ENCODE data around the gene HSPB7.

Gene HSPB7

DNA sequence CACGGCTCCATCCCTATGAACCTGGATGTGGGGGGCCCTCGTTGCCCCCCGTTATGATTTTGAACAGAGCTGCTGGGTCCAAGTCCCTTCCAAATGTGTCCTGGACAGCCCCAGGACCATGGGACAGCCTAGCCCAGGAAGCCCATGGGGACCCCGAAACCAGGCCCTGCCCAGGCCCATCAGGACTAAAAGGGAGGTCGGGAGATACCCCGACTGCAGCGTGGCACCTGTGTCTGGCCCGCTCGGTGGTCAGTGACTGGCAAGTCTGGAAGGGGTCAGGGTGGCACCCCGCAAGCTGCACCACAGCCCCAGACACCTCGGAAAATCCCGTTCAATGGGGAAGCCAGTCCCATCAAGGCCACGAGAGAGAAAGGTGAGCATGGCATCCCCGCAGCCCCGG is 24.2 kb downstream of the HSPB7 start:
- ChIA-PET POLR2A (no interaction called here), CTCF (interaction anchor here (0.7 to 2.5 kb wide), 4 partner anchors 17 to 202 kb away, joined by 3 to 10 read pairs (median 6); partner anchors contain the start of gene ZBTB17)
- no peak overlapping the region for H3K4me3 ChIP-seq (ENCODE audit: low read depth, low read length)
- TF ChIP-seq ZNF266 (tag by site-specific recombination; IDR thresholded peaks at IDR 0.05; ENCODE audit: low read depth) (no peak), IKZF3 (tag by site-specific recombination; IDR thresholded peaks at IDR 0.05) (no peak), ZNF610 (tag by site-specific recombination; IDR thresholded peaks at IDR 0.05; ENCODE audit: borderline replicate concordance) (no peak), ZXDB (tag by site-specific recombination; IDR thresholded peaks at IDR 0.05) (no peak), KLF9 (tag by site-specific recombination; IDR thresholded peaks at IDR 0.05; ENCODE audit: low read depth) (no peak), ZNF626 (tag by site-specific recombination; IDR thresholded peaks at IDR 0.05) (no peak), ZNF777 (tag by site-specific recombination; IDR thresholded peaks at IDR 0.05; ENCODE audit: borderline replicate concordance) (no peak)
- TF ChIP-seq, protein P1, sequence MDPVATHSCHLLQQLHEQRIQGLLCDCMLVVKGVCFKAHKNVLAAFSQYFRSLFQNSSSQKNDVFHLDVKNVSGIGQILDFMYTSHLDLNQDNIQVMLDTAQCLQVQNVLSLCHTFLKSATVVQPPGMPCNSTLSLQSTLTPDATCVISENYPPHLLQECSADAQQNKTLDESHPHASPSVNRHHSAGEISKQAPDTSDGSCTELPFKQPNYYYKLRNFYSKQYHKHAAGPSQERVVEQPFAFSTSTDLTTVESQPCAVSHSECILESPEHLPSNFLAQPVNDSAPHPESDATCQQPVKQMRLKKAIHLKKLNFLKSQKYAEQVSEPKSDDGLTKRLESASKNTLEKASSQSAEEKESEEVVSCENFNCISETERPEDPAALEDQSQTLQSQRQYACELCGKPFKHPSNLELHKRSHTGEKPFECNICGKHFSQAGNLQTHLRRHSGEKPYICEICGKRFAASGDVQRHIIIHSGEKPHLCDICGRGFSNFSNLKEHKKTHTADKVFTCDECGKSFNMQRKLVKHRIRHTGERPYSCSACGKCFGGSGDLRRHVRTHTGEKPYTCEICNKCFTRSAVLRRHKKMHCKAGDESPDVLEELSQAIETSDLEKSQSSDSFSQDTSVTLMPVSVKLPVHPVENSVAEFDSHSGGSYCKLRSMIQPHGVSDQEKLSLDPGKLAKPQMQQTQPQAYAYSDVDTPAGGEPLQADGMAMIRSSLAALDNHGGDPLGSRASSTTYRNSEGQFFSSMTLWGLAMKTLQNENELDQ (tag by site-specific recombination; IDR thresholded peaks at IDR 0.05; ENCODE audit: low read depth): no peak
- TF ChIP-seq, protein P2, sequence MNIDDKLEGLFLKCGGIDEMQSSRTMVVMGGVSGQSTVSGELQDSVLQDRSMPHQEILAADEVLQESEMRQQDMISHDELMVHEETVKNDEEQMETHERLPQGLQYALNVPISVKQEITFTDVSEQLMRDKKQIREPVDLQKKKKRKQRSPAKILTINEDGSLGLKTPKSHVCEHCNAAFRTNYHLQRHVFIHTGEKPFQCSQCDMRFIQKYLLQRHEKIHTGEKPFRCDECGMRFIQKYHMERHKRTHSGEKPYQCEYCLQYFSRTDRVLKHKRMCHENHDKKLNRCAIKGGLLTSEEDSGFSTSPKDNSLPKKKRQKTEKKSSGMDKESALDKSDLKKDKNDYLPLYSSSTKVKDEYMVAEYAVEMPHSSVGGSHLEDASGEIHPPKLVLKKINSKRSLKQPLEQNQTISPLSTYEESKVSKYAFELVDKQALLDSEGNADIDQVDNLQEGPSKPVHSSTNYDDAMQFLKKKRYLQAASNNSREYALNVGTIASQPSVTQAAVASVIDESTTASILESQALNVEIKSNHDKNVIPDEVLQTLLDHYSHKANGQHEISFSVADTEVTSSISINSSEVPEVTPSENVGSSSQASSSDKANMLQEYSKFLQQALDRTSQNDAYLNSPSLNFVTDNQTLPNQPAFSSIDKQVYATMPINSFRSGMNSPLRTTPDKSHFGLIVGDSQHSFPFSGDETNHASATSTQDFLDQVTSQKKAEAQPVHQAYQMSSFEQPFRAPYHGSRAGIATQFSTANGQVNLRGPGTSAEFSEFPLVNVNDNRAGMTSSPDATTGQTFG (tag by site-specific recombination; IDR thresholded peaks at IDR 0.05; ENCODE audit: borderline replicate concordance): no peak
- TF ChIP-seq, protein P3, sequence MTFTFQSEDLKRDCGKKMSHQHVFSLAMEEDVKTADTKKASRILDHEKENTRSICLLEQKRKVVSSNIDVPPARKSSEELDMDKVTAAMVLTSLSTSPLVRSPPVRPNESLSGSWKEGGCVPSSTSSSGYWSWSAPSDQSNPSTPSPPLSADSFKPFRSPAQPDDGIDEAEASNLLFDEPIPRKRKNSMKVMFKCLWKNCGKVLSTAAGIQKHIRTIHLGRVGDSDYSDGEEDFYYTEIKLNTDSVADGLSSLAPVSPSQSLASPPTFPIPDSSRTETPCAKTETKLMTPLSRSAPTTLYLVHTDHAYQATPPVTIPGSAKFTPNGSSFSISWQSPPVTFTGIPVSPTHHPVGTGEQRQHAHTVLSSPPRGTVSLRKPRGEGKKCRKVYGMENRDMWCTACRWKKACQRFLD (tag by site-specific recombination; IDR thresholded peaks at IDR 0.05): no peak
- TF ChIP-seq, protein P4, sequence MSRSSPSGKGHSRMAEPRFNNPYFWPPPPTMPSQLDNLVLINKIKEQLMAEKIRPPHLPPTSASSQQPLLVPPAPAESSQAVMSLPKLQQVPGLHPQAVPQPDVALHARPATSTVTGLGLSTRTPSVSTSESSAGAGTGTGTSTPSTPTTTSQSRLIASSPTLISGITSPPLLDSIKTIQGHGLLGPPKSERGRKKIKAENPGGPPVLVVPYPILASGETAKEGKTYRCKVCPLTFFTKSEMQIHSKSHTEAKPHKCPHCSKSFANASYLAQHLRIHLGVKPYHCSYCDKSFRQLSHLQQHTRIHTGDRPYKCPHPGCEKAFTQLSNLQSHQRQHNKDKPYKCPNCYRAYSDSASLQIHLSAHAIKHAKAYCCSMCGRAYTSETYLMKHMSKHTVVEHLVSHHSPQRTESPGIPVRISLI (tag by site-specific recombination; IDR thresholded peaks at IDR 0.05): no peak
- no peaks in the 10 kb centered on the region for H3K36me3 ChIP-seq (ENCODE audit: control insufficient read depth in 2 of 2, insufficient read depth in 1 of 2, low read length in 2 of 2)
- no peaks in the 10 kb centered on the region for H3K4me1 ChIP-seq (ENCODE audit: control insufficient read depth, insufficient read depth, low read length)
- no peak overlapping the region for H3K27ac ChIP-seq (ENCODE audit: extremely low read depth, low read depth, low read length)
- no peaks in the 10 kb centered on the region for H3K9me3 ChIP-seq (ENCODE audit: control insufficient read depth, insufficient read depth, low read depth, low read length)

DNA sequence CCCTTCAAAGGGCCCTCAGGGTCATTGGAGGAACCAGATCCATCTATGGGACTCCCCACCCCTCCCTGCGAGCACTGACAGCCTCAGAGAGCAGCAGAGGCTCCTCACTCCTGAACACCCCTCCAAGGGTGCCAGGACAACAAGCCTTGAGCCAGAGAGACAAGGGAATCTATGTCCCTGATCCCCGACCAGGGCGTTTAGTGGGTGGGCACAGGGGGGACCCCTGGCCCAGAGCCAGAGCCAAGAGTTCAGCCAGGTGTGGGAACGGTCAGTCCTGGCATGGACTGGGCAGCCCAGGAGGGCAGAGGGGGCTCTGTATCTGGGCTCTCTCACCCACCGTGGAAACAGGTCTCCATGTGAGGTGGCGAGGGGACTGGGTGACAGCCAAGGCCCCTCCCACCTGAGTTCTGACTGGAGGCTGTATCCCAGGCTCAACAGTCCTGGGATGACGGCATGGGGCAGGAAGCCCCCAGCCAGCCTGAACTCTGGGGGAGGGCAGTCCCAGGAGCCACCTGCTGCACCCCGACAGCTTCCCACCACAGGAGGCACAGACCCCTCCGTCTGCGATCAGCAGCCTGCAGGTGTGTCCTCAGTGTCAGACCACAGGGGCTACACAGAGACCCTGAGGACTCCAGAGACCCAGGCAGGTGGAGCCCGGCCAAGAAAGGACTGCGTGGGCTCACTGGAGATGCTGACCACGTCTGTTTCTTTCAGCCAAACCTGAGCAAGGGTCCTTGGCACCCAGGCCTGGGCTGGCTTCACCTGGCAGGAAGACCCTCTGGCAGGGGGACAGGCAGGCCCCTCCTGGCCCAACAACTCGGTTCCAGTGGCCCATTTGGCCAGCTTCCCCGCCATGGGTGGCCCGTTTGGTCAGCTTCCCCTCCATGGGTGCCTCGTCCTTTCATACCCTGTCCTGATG is 25.0 kb downstream of the HSPB7 start:
- TF ChIP-seq, protein P3 (tag by site-specific recombination; IDR thresholded peaks at IDR 0.05): no peak
- TF ChIP-seq GLIS1 (tag by site-specific recombination; IDR thresholded peaks at IDR 0.05) (peak; percentile 61), ZIC2 (tag by site-specific recombination; IDR thresholded peaks at IDR 0.05) (peak; percentile 47; the same call in 1 of the 2 replicates)
- H3K4me3 ChIP-seq (ENCODE audit: low read depth, low read length): no peak overlapping the region
- no peaks in the 10 kb centered on the region for H3K4me1 ChIP-seq (ENCODE audit: control insufficient read depth, insufficient read depth, low read length)
- no peaks in the 10 kb centered on the region for H3K9me3 ChIP-seq (ENCODE audit: control insufficient read depth, insufficient read depth, low read depth, low read length)
- CTCF ChIA-PET: interaction anchor here (0.5 to 1.2 kb wide), 2 partner anchors 34 to 221 kb away, joined by 3 to 5 read pairs; no protein-coding TSS in a partner anchor
- POLR2A ChIA-PET: no interaction called here
- no peaks in the 10 kb centered on the region for H3K36me3 ChIP-seq (ENCODE audit: control insufficient read depth in 2 of 2, insufficient read depth in 1 of 2, low read length in 2 of 2)
- H3K27ac ChIP-seq (ENCODE audit: extremely low read depth, low read depth, low read length): no peak overlapping the region

Data from HEK293 (cell line).